OCI-LY7 (cell line): ENCODE measurements around the gene NAALADL2. TPM values are rescaled to one million over a fixed set of nuclear protein-coding genes. Genes with fewer than 3 reads are reported as not detected.

Experiments used
- BruUV-seq: library from RNA; stranded (reverse); fragments of 400-500 nt; replicated peaks from 2 replicates; lab custom pipeline; 2021; lab: Mats Ljungman, UMichigan
- CTCF ChIA-PET: fragments of 300-600 bp; sonication (Branson Sonifier 250); formaldehyde crosslinking; loops from one replicate; lab custom pipeline; 2022; ENCODE audit warnings: antibody characterized with exemption; ENCODE audit not compliant: unreplicated experiment; lab: Charles Lee
- POLR2A ChIA-PET: fragments of 300-600 bp; sonication (Branson Sonifier 250); formaldehyde crosslinking; loops from one replicate; lab custom pipeline; 2022; ENCODE audit warnings: antibody characterized with exemption; lab: Charles Lee
- DNase-seq: peaks from one replicate; pipeline ENCODE4 v3.0.0-alpha.2; 2015; ENCODE audit warnings: low spot score
- H2AFZ ChIP-seq: fragments of 200-600 bp; sonication (generic), shearing (Covaris generic); 2 replicates; pipeline ENCODE4 v1.6.1; 2014; ENCODE audit warnings: mild to moderate bottlenecking, antibody characterized with exemption, low read length, moderate library complexity
- H3K27ac ChIP-seq: fragments of 200-600 bp; sonication (generic); 2 replicates; pipeline ENCODE4 v1.5.1; 2014; ENCODE audit warnings: mixed run types, low read depth, mild to moderate bottlenecking, moderate library complexity, low read length, inconsistent platforms; ENCODE audit not compliant: poor library complexity, severe bottlenecking
- H3K36me3 ChIP-seq: fragments of 200-600 bp; sonication (generic); 2 replicates; pipeline ENCODE4 v1.6.1; 2014; ENCODE audit warnings: mild to moderate bottlenecking, antibody characterized with exemption, low read length, moderate library complexity, mixed read lengths; ENCODE audit not compliant: insufficient read depth
- H3K4me1 ChIP-seq: fragments of 200-600 bp; sonication (generic); 2 replicates; pipeline ENCODE4 v1.5.1; 2014; ENCODE audit warnings: mild to moderate bottlenecking, low read length; ENCODE audit not compliant: insufficient read depth, poor library complexity, severe bottlenecking
- H3K4me2 ChIP-seq: fragments of 200-600 bp; sonication (generic); 2 replicates; pipeline ENCODE4 v1.6.1; 2014; ENCODE audit warnings: mild to moderate bottlenecking, low read length
- H3K4me3 ChIP-seq: fragments of 200-600 bp; sonication (generic); 2 replicates; pipeline ENCODE4 v1.5.1; 2014; ENCODE audit warnings: mild to moderate bottlenecking, low read depth, low read length; ENCODE audit not compliant: poor library complexity, severe bottlenecking
- H3K79me2 ChIP-seq: fragments of 200-600 bp; sonication (generic); 2 replicates; pipeline ENCODE4 v1.6.1; 2016; ENCODE audit warnings: low read depth, mild to moderate bottlenecking, low read length, moderate library complexity, mixed read lengths; ENCODE audit not compliant: insufficient read depth
- H3K9me2 ChIP-seq: fragments of 200-600 bp; sonication (generic); 2 replicates; pipeline ENCODE4 v1.6.1; 2016; ENCODE audit warnings: mild to moderate bottlenecking, low read length, mixed read lengths; ENCODE audit not compliant: insufficient read depth
- H3K9me3 ChIP-seq: fragments of 200-600 bp; sonication (generic); 2 replicates; pipeline ENCODE4 v1.6.1; 2014; ENCODE audit warnings: mild to moderate bottlenecking, mixed run types, low read length, mixed read lengths
- H4K20me1 ChIP-seq: fragments of 200-600 bp; sonication (generic); 2 replicates; pipeline ENCODE4 v1.6.1; 2014; ENCODE audit warnings: mild to moderate bottlenecking, antibody characterized with exemption, low read length, moderate library complexity, mixed read lengths; ENCODE audit not compliant: insufficient read depth
- CTCF ChIP-seq: fragments of 200-600 bp; sonication (generic); conservative IDR thresholded peaks from 2 replicates; pipeline ENCODE4 v1.5.1; 2014; ENCODE audit warnings: mild to moderate bottlenecking, antibody characterized with exemption, low read length, moderate library complexity, mixed read lengths
- EZH2phosphoT487 ChIP-seq: fragments of 200-600 bp; sonication (generic); IDR thresholded peaks from 2 replicates; pipeline ENCODE4 v1.6.1; 2018; ENCODE audit warnings: low read depth, borderline replicate concordance, mild to moderate bottlenecking, mixed run types, antibody characterized with exemption, low read length, moderate library complexity, mixed read lengths
- intact Hi-C: fragments of 100-400 bp; cut with micrococcal nuclease; formaldehyde crosslinking; loops from one replicate; pipeline ENCODE4 v1.10.0; 2022; ENCODE audit not compliant: unreplicated experiment
- total RNA-seq, 2 experiments: library from RNA; depleted of rRNA in 1 of 2; stranded (reverse); fragments of >200 nt in 1 of 2; shearing (Covaris generic) in 1 of 2; gene quantifications; 2 replicates each; pipeline ENCODE4 v1.2.3, GENCODE V29; 2014 to 2022

NAALADL2 gene
- total RNA-seq, 2 experiments from 2014 or later = 0.25 to 0.70 TPM

DNA sequence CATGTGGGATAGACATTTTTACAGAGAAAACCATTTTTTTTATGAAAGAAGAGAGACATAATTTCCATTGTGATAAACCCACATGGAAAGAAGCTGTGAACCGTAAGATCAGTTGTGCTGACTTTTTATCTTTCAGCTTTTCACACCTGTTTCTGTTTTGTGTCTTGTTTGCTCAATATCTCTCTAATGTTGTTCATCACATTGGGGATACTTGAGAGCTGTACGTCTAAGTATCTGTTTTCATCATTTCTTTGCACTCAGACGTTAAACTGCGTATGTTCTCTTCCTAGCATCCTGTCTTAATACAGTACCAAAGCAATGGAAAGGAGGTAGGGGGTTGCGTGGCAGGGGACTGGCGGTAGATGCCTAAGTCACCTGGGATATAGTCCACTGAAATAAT is 449.0 kb downstream of the NAALADL2 start:
- CTCF ChIA-PET = no interaction called here

GRCh38 chr3:175310046-175310445 is 450.9 kb downstream of the NAALADL2 start:
- H3K4me3 ChIP-seq = no peak overlapping the region
- no TSS peak for BruUV-seq
- H2AFZ ChIP-seq = no peak overlapping the region
- POLR2A ChIA-PET = interaction anchor here (0.5 kb wide), 1 partner anchor 1114 kb away, joined by 3 read pairs; no protein-coding TSS in a partner anchor
- no peak overlapping the region for H3K27ac ChIP-seq
- intact Hi-C loops = no loop called here
- no peak for DNase-seq
- CTCF ChIA-PET = no interaction called here
- no peaks in the 10 kb centered on the region for H3K79me2 ChIP-seq
- no peaks in the 10 kb centered on the region for H3K9me2 ChIP-seq
- H3K4me2 ChIP-seq = no peak overlapping the region
- no peaks in the 10 kb centered on the region for H3K36me3 ChIP-seq
- H4K20me1 ChIP-seq = no peaks in the 10 kb centered on the region
- no peaks in the 10 kb centered on the region for H3K9me3 ChIP-seq
- H3K4me1 ChIP-seq = no peaks in the 10 kb centered on the region
- TF ChIP-seq CTCF = no peak
- no peak for TF ChIP-seq EZH2phosphoT487

More for the DNA sequence above, 449.0 kb downstream of the NAALADL2 start:
- H3K9me3 ChIP-seq = no peaks in the 10 kb centered on the region
- DNase-seq = no peak
- no peaks in the 10 kb centered on the region for H4K20me1 ChIP-seq
- H3K4me2 ChIP-seq = no peak overlapping the region
- intact Hi-C loops = no loop called here
- H3K9me2 ChIP-seq = no peaks in the 10 kb centered on the region
- H2AFZ ChIP-seq = no peak overlapping the region
- BruUV-seq = no TSS peak
- POLR2A ChIA-PET = no interaction called here
- H3K27ac ChIP-seq = no peak overlapping the region
- H3K4me3 ChIP-seq = no peak overlapping the region
- H3K79me2 ChIP-seq = no peaks in the 10 kb centered on the region
- no peaks in the 10 kb centered on the region for H3K4me1 ChIP-seq
- TF ChIP-seq EZH2phosphoT487 = no peak
- TF ChIP-seq CTCF = no peak
- no peaks in the 10 kb centered on the region for H3K36me3 ChIP-seq

DNA sequence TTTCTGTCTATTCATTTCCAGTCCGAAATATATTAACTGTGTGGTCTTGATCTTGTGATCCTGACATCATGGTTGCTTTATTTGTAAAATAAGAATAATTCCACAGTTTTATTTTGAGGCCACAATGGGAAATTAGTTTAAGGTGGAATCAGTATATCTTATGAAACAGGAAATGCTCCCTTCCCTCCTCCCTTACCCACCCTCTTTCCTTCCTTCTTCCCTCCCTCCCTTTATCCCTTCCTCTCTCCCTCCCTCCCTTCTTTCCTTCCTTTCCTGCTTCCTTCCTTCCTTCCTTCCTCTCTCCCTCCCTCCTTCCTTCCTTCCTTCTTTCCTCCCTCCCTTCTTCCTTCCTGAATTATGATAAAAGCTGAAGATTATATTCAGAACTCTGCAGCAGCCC is 452.3 kb downstream of the NAALADL2 start:
- Histone ChIP-seq H3K9me2 (no peaks in the 10 kb centered on the region), H3K4me3 (no peak overlapping the region), H3K79me2 (no peaks in the 10 kb centered on the region), H3K9me3 (no peaks in the 10 kb centered on the region), H4K20me1 (no peaks in the 10 kb centered on the region), H3K4me1 (no peaks in the 10 kb centered on the region), H3K27ac (no peak overlapping the region), H2AFZ (no peak overlapping the region), H3K36me3 (no peaks in the 10 kb centered on the region), H3K4me2 (no peak overlapping the region)
- ChIA-PET POLR2A (no interaction called here), CTCF (no interaction called here)
- intact Hi-C loops = no loop called here
- no TSS peak for BruUV-seq
- TF ChIP-seq CTCF (no peak), EZH2phosphoT487 (no peak)
- no peak for DNase-seq
